ENCODE results near the gene HSD17B11. TPM values are rescaled to one million over a fixed set of nuclear protein-coding genes. Genes with fewer than 3 reads are reported as not detected.
"Not testable (repeated sequence)": the region's sequence is repeated elsewhere in the genome, so short reads cannot be mapped to it uniquely, and the experiment has no call there.

Gene HSD17B11
- total and polyA plus RNA-seq, 10 donors = 27.0 to 121 (median 54.0) TPM

- intact Hi-C loops (cut with DNase I; ENCODE audit: low total_unique reads) = no loop called here
- Histone ChIP-seq H3K9me3 (no peaks in the 10 kb centered on the region), H3K27me3 (replicated peaks in 1 of 7) (no peaks in the 10 kb centered on the region), H3K4me3 (no peak overlapping the region), H3K4me1 (no peaks in the 10 kb centered on the region), H3K27ac (no peak overlapping the region), H3K36me3 (no peaks in the 10 kb centered on the region)
- DNase-seq = no peak
- 51 to 93% (median 77%) methylated on average over 1 of the region's 1 CpG for WGBS, 5 donors
- TF ChIP-seq POLR2AphosphoS5 (IDR thresholded peaks at IDR 0.05) (no peak), POLR2A (IDR thresholded peaks at IDR 0.05) (no peak), CTCF (IDR thresholded peaks at IDR 0.05 in 8 of 11, conservative IDR thresholded peaks at IDR 0.05 in 3 of 11) (no peak)
These were observed 73.5 kb downstream of the HSD17B11 start for GRCh38 chr4:87317527-87317926.

GRCh38 chr4:87316961-87317360 is 74.0 kb downstream of the HSD17B11 start:
- intact Hi-C loops (cut with DNase I; ENCODE audit: low total_unique reads) = no loop called here
- no peak for TF ChIP-seq POLR2A (IDR thresholded peaks at IDR 0.05)
- TF ChIP-seq POLR2AphosphoS5 (IDR thresholded peaks at IDR 0.05) = no peak
- TF ChIP-seq CTCF (IDR thresholded peaks at IDR 0.05 in 8 of 11, conservative IDR thresholded peaks at IDR 0.05 in 3 of 11) = no peak
- 82 to 91% (median 89%) methylated on average over 3 of the region's 3 CpGs for WGBS, 5 donors
- H3K4me1 ChIP-seq = no peaks in the 10 kb centered on the region
- no peak overlapping the region for H3K27ac ChIP-seq
- no peak overlapping the region for H3K4me3 ChIP-seq
- no peak for DNase-seq
- no peaks in the 10 kb centered on the region for H3K27me3 ChIP-seq (replicated peaks in 1 of 7)
- H3K36me3 ChIP-seq = no peaks in the 10 kb centered on the region
- H3K9me3 ChIP-seq = no peaks in the 10 kb centered on the region

GRCh38 chr4:87315000-87315399 is 76.0 kb downstream of the HSD17B11 start:
- H3K4me1 ChIP-seq; H3K36me3 ChIP-seq; H3K27me3 ChIP-seq (replicated peaks in 1 of 7); H3K27ac ChIP-seq; H3K9me3 ChIP-seq; DNase-seq; H3K4me3 ChIP-seq; intact Hi-C loops (cut with DNase I; ENCODE audit: low total_unique reads): not testable (repeated sequence)
- WGBS, 5 donors = 53 to 71% (median 61%) methylated on average over 4 of the region's 4 CpGs

GRCh38 chr4:87313756-87314155 is 77.2 kb downstream of the HSD17B11 start:
- no peak overlapping the region for H3K4me3 ChIP-seq
- intact Hi-C loops (cut with DNase I; ENCODE audit: low total_unique reads) = no loop called here
- H3K27ac ChIP-seq = no peak overlapping the region
- TF ChIP-seq POLR2A (IDR thresholded peaks at IDR 0.05) (no peak), POLR2AphosphoS5 (IDR thresholded peaks at IDR 0.05) (no peak), CTCF (IDR thresholded peaks at IDR 0.05 in 8 of 11, conservative IDR thresholded peaks at IDR 0.05 in 3 of 11) (no peak)
- H3K4me1 ChIP-seq = no peaks in the 10 kb centered on the region
- no peak for DNase-seq
- 88 to 94% (median 92%) methylated on average over 3 of the region's 3 CpGs for WGBS, 5 donors
- peaks cover 0 to 4% (median 0%) of the 10 kb centered on the region in 6 donors for H3K36me3 ChIP-seq
- no peaks in the 10 kb centered on the region for H3K27me3 ChIP-seq (replicated peaks in 1 of 7)
- H3K9me3 ChIP-seq = no peaks in the 10 kb centered on the region

- Histone ChIP-seq H3K27me3 (replicated peaks in 1 of 7) (no peaks in the 10 kb centered on the region), H3K36me3 (peaks cover 0 to 4% (median 0%) of the 10 kb centered on the region in 6 donors), H3K9me3 (no peaks in the 10 kb centered on the region), H3K27ac (no peak overlapping the region), H3K4me1 (no peaks in the 10 kb centered on the region), H3K4me3 (no peak overlapping the region)
- WGBS, 5 donors = 93 to 99% (median 98%) methylated on average over 3 of the region's 3 CpGs
- DNase-seq = no peak
- TF ChIP-seq POLR2AphosphoS5 (IDR thresholded peaks at IDR 0.05) (no peak), CTCF (IDR thresholded peaks at IDR 0.05 in 8 of 11, conservative IDR thresholded peaks at IDR 0.05 in 3 of 11) (no peak), POLR2A (IDR thresholded peaks at IDR 0.05) (no peak)
- intact Hi-C loops (cut with DNase I; ENCODE audit: low total_unique reads) = no loop called here
These were observed 79.3 kb downstream of the HSD17B11 start for GRCh38 chr4:87311684-87312083.
